GM18873 (cell line): ENCODE results near the gene CCNT2.
A peak's percentile ranks its signal among the peaks of the same experiment; 100 is the strongest.
"Not testable (repeated sequence)": the region's sequence is repeated elsewhere in the genome, so short reads cannot be mapped to it uniquely, and the experiment has no call there.

ENCODE experiments used
- ATAC-seq: cut with Tn5 transposase; IDR thresholded peaks from one replicate; pipeline ENCODE4 v1.9.1; 2021; ENCODE audit warnings: mild to moderate bottlenecking, moderate library complexity, moderate number of reproducible peaks; ENCODE audit not compliant: unreplicated experiment, low FRiP score

Gene CCNT2

GRCh38 chr2:134973241-134974138 is 54.9 kb downstream of the CCNT2 start:
- no peak for ATAC-seq

GRCh38 chr2:134975281-134976009 is 56.8 kb downstream of the CCNT2 start:
- no peak for ATAC-seq

- no peak for ATAC-seq
Observed at GRCh38 chr2:134976074-134976702, 57.6 kb downstream of the CCNT2 start.

GRCh38 chr2:134977104-134977503 is 58.5 kb downstream of the CCNT2 start:
- not testable (repeated sequence) for ATAC-seq

GRCh38 chr2:134979221-134979620 is 60.6 kb downstream of the CCNT2 start:
- no peak for ATAC-seq

- ATAC-seq, result no peak
Observed at GRCh38 chr2:134980639-134981038, 62.0 kb downstream of the CCNT2 start.

- ATAC-seq, result no peak
Observed at GRCh38 chr2:134982603-134983002, 64.0 kb downstream of the CCNT2 start.

GRCh38 chr2:134985061-134985460 is 66.4 kb downstream of the CCNT2 start:
- ATAC-seq, result no peak

GRCh38 chr2:134988994-134989605 is 70.5 kb downstream of the CCNT2 start:
- ATAC-seq, result no peak

- ATAC-seq, result no peak
Observed at GRCh38 chr2:134999521-134999920, 80.9 kb downstream of the CCNT2 start.

GRCh38 chr2:135002836-135003235 is 84.2 kb downstream of the CCNT2 start:
- no peak for ATAC-seq

GRCh38 chr2:135004005-135004746 is 85.6 kb downstream of the CCNT2 start:
- peak; percentile 60 for ATAC-seq

- no peak for ATAC-seq
Observed at GRCh38 chr2:135005753-135006152, 87.1 kb downstream of the CCNT2 start.
